ENCODE measurements around the gene METTL13. TPM values are rescaled to one million over a fixed set of nuclear protein-coding genes. Genes with fewer than 3 reads are reported as not detected.

Gene METTL13
- total RNA-seq, 1 donor from 2014 or later: 25.1 TPM

DNA sequence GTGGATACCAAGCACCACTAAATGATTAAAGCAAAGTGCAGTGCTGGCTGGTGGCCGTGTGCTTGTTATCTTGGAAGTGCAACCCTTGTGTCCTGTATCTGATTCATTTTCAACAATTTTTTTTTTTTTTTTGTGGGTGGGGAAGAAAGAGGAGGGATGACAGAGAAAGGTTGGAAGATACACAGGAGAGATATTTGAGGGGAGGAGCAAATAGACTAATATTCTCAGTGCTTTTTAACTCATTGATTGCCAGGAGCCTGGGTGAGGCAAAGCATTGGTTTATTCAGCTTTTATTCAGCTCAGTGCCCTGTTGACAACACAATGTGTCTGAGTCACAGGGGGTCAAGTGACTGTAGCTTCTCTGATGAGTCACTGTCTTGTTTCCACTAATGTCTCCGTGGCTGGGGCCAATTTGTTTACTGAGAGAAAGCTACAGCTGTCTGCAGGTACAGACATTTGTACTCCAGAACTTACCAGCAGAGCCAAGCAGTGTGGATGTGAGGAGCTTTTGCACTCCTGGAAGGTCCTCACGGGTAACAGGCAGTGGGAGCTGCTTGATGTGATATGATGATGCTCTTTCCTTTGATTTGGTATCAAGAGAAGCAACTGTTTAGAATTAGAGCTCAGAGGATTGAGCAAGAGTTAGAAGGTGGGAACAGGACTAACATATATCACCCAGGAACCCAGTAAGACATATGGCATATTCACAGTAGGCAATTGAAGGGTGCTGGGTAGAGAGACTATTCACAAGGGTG, 36.2 kb downstream of the METTL13 start:
- Histone ChIP-seq H3K4me1 (ENCODE audit: insufficient read depth, low read length) (peaks cover 5% of the 10 kb centered on the region), H3K36me3 (ENCODE audit: insufficient read depth, low read length) (no peaks in the 10 kb centered on the region), H3K4me2 (ENCODE audit: low read length) (peak overlapping the region; percentile 52), H3K27ac (ENCODE audit: low read depth, low read length) (no peak overlapping the region), H3K9me3 (ENCODE audit: insufficient read depth, low read depth, low read length) (no peaks in the 10 kb centered on the region), H2AFZ (ENCODE audit: low read depth, low read length) (no peak overlapping the region), H4K20me1 (ENCODE audit: insufficient read depth, low read length) (no peaks in the 10 kb centered on the region), H3K27me3 (ENCODE audit: insufficient read depth, low read length) (no peaks in the 10 kb centered on the region), H3K79me2 (ENCODE audit: insufficient read depth, low read length) (no peaks in the 10 kb centered on the region), H3K4me3 (ENCODE audit: insufficient read depth, low read depth, low read length) (no peak overlapping the region), H3K9ac (ENCODE audit: low read length) (no peak overlapping the region)
- Mint-ChIP-seq H3K9me3 (ENCODE audit: unreplicated experiment) (no peaks in the 10 kb centered on the region), H3K36me3 (ENCODE audit: low read depth, unreplicated experiment) (no peaks in the 10 kb centered on the region), H3K27ac (ENCODE audit: unreplicated experiment) (peak overlapping the region; percentile 64), H3K27me3 (ENCODE audit: low read depth, unreplicated experiment) (no peaks in the 10 kb centered on the region), H3K4me1 (ENCODE audit: low read depth, unreplicated experiment) (peaks cover 27% of the 10 kb centered on the region), H3K4me3 (ENCODE audit: unreplicated experiment) (peak overlapping the region; percentile 69)
- FAIRE-seq: peak; percentile 13
- DNase-seq (ENCODE audit: low read depth): peak; percentile 70
- TF ChIP-seq, protein P1, sequence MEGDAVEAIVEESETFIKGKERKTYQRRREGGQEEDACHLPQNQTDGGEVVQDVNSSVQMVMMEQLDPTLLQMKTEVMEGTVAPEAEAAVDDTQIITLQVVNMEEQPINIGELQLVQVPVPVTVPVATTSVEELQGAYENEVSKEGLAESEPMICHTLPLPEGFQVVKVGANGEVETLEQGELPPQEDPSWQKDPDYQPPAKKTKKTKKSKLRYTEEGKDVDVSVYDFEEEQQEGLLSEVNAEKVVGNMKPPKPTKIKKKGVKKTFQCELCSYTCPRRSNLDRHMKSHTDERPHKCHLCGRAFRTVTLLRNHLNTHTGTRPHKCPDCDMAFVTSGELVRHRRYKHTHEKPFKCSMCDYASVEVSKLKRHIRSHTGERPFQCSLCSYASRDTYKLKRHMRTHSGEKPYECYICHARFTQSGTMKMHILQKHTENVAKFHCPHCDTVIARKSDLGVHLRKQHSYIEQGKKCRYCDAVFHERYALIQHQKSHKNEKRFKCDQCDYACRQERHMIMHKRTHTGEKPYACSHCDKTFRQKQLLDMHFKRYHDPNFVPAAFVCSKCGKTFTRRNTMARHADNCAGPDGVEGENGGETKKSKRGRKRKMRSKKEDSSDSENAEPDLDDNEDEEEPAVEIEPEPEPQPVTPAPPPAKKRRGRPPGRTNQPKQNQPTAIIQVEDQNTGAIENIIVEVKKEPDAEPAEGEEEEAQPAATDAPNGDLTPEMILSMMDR (IDR thresholded peaks at IDR 0.05; ENCODE audit: insufficient read depth, low read depth, low read length): no peak
- no peak for TF ChIP-seq EZH2 (IDR thresholded peaks at IDR 0.05; ENCODE audit: insufficient read depth, low read length)

DNA sequence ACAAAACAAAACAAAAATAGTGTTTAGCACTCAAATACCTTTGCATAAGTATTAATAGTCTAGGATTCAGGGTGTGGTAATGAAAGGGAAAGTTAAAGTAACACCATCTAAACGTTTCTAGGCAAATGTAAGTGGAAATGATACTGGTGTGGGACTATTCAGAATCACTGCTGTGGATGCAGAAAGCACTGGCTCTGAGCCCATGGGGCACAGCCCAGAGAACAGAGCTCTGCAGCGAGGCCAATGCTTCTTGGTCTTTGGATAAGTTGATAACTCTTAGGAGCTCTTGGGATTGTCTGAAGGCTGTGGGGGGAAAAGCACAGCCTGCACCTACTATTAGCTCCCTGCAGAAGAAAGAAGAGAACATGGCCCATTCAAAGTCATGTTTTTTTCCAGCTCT, 38.5 kb downstream of the METTL13 start:
- Histone ChIP-seq H2AFZ (ENCODE audit: low read depth, low read length) (no peak overlapping the region), H3K4me2 (ENCODE audit: low read length) (no peak overlapping the region), H3K27me3 (ENCODE audit: insufficient read depth, low read length) (no peaks in the 10 kb centered on the region), H3K9ac (ENCODE audit: low read length) (no peak overlapping the region), H3K4me3 (ENCODE audit: insufficient read depth, low read depth, low read length) (no peak overlapping the region), H3K4me1 (ENCODE audit: insufficient read depth, low read length) (peaks cover 5% of the 10 kb centered on the region), H3K9me3 (ENCODE audit: insufficient read depth, low read depth, low read length) (no peaks in the 10 kb centered on the region), H3K36me3 (ENCODE audit: insufficient read depth, low read length) (no peaks in the 10 kb centered on the region), H3K27ac (ENCODE audit: low read depth, low read length) (no peak overlapping the region), H3K79me2 (ENCODE audit: insufficient read depth, low read length) (no peaks in the 10 kb centered on the region), H4K20me1 (ENCODE audit: insufficient read depth, low read length) (no peaks in the 10 kb centered on the region)
- H3K4me1 Mint-ChIP-seq (ENCODE audit: low read depth, unreplicated experiment): peaks cover 22% of the 10 kb centered on the region
- no peaks in the 10 kb centered on the region for H3K36me3 Mint-ChIP-seq (ENCODE audit: low read depth, unreplicated experiment)
- H3K4me3 Mint-ChIP-seq (ENCODE audit: unreplicated experiment): no peak overlapping the region
- H3K27ac Mint-ChIP-seq (ENCODE audit: unreplicated experiment): no peak overlapping the region
- DNase-seq (ENCODE audit: low read depth): no peak
- FAIRE-seq: no peak
- TF ChIP-seq, protein P1 (IDR thresholded peaks at IDR 0.05; ENCODE audit: insufficient read depth, low read depth, low read length): no peak
- no peak for TF ChIP-seq EZH2 (IDR thresholded peaks at IDR 0.05; ENCODE audit: insufficient read depth, low read length)
- H3K27me3 Mint-ChIP-seq (ENCODE audit: low read depth, unreplicated experiment): no peaks in the 10 kb centered on the region
- H3K9me3 Mint-ChIP-seq (ENCODE audit: unreplicated experiment): peaks cover 3% of the 10 kb centered on the region

DNA sequence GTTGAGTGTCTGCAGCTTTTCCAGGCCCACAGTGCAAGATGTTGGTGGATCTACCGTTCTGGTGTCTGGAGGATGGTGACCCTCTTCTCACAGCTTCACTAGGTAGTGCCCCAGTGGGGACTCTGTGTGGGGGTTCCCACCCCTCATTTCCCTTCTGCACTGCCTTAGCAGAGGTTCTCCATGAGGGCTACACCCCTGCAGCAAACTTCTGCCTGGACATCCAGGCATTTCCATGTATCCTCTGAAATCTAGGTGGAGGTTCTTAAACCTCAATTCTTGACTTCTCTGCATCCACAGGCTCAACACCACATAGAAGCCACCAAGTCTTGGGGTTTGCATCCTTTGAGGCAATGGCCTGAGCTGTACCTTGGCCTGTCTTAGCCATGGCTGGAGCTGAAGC, 45.5 kb downstream of the METTL13 start:
- TF ChIP-seq, protein P1 (IDR thresholded peaks at IDR 0.05; ENCODE audit: insufficient read depth, low read depth, low read length): no peak
- no peak for TF ChIP-seq EZH2 (IDR thresholded peaks at IDR 0.05; ENCODE audit: insufficient read depth, low read length)
- no peaks in the 10 kb centered on the region for H3K79me2 ChIP-seq (ENCODE audit: insufficient read depth, low read length)
- H3K4me3 Mint-ChIP-seq (ENCODE audit: unreplicated experiment): no peak overlapping the region
- H3K9me3 ChIP-seq (ENCODE audit: insufficient read depth, low read depth, low read length): peaks cover 5% of the 10 kb centered on the region
- no peak overlapping the region for H3K9ac ChIP-seq (ENCODE audit: low read length)
- H3K27ac ChIP-seq (ENCODE audit: low read depth, low read length): no peak overlapping the region
- no peaks in the 10 kb centered on the region for H3K4me1 Mint-ChIP-seq (ENCODE audit: low read depth, unreplicated experiment)
- H3K4me2 ChIP-seq (ENCODE audit: low read length): no peak overlapping the region
- H3K27ac Mint-ChIP-seq (ENCODE audit: unreplicated experiment): no peak overlapping the region
- no peaks in the 10 kb centered on the region for H3K36me3 ChIP-seq (ENCODE audit: insufficient read depth, low read length)
- no peaks in the 10 kb centered on the region for H3K27me3 Mint-ChIP-seq (ENCODE audit: low read depth, unreplicated experiment)
- FAIRE-seq (no peak), DNase-seq (ENCODE audit: low read depth) (no peak)
- no peaks in the 10 kb centered on the region for H3K4me1 ChIP-seq (ENCODE audit: insufficient read depth, low read length)
- H3K9me3 Mint-ChIP-seq (ENCODE audit: unreplicated experiment): peaks cover 6% of the 10 kb centered on the region
- no peaks in the 10 kb centered on the region for H4K20me1 ChIP-seq (ENCODE audit: insufficient read depth, low read length)
- no peak overlapping the region for H2AFZ ChIP-seq (ENCODE audit: low read depth, low read length)
- peaks cover 5% of the 10 kb centered on the region for H3K36me3 Mint-ChIP-seq (ENCODE audit: low read depth, unreplicated experiment)
- H3K27me3 ChIP-seq (ENCODE audit: insufficient read depth, low read length): no peaks in the 10 kb centered on the region
- no peak overlapping the region for H3K4me3 ChIP-seq (ENCODE audit: insufficient read depth, low read depth, low read length)

All from astrocyte (in vitro differentiated cells and primary cell).